ENCODE measurements around the gene RHOBTB3.

DNA sequence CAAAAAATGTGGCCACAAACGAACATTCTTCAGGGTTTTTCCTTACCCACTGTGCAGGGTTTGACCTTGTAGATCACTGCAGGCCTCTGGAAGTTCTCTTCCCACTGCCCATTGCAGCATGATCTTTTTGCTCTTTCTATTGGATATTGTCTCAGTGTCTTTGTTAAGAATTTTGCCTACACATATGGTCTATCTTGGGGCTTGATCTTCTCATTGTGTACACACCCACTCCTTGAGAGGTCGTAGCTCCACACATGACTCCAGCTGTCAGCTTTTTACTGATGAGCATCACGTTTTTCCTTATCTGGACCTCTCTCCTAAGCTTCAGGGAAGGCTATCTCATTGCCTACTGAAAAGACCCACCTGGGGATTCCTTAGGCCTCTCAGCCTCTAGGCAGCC is 94.4 kb downstream of the RHOBTB3 start:
- TF ChIP-seq, protein P1, sequence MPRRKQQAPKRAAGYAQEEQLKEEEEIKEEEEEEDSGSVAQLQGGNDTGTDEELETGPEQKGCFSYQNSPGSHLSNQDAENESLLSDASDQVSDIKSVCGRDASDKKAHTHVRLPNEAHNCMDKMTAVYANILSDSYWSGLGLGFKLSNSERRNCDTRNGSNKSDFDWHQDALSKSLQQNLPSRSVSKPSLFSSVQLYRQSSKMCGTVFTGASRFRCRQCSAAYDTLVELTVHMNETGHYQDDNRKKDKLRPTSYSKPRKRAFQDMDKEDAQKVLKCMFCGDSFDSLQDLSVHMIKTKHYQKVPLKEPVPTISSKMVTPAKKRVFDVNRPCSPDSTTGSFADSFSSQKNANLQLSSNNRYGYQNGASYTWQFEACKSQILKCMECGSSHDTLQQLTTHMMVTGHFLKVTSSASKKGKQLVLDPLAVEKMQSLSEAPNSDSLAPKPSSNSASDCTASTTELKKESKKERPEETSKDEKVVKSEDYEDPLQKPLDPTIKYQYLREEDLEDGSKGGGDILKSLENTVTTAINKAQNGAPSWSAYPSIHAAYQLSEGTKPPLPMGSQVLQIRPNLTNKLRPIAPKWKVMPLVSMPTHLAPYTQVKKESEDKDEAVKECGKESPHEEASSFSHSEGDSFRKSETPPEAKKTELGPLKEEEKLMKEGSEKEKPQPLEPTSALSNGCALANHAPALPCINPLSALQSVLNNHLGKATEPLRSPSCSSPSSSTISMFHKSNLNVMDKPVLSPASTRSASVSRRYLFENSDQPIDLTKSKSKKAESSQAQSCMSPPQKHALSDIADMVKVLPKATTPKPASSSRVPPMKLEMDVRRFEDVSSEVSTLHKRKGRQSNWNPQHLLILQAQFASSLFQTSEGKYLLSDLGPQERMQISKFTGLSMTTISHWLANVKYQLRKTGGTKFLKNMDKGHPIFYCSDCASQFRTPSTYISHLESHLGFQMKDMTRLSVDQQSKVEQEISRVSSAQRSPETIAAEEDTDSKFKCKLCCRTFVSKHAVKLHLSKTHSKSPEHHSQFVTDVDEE (CRISPR knock-in tag; IDR thresholded peaks at IDR 0.05) = no peak
- TF ChIP-seq SNAI2 (CRISPR knock-in tag; IDR thresholded peaks at IDR 0.05) = no peak
- no peak for TF ChIP-seq ZC3H10 (CRISPR knock-in tag; IDR thresholded peaks at IDR 0.05)
- TF ChIP-seq ZFP3 (CRISPR knock-in tag; IDR thresholded peaks at IDR 0.05) = no peak
- no peak for TF ChIP-seq ARNTL (CRISPR knock-in tag; IDR thresholded peaks at IDR 0.05; ENCODE audit: borderline replicate concordance, low read depth)
- no peak for TF ChIP-seq GLIS3 (CRISPR knock-in tag; IDR thresholded peaks at IDR 0.05)
- TF ChIP-seq ESRRG (CRISPR knock-in tag; IDR thresholded peaks at IDR 0.05) = no peak

Data from SK-N-SH treated with all-trans-retinoic acid at 6 μM for 48 hours (cell line).